NT2/D1 (cell line): ENCODE results near the gene OR6K6.

Experiments
- SUZ12 ChIP-seq: IDR thresholded peaks from 2 replicates; pipeline ENCODE4 v1.6.1; 2011; ENCODE audit not compliant: insufficient read length, insufficient read depth; ENCODE audit errors: extremely low read depth
- YY1 ChIP-seq: IDR thresholded peaks from 2 replicates; pipeline ENCODE4 v1.6.1; 2011; ENCODE audit not compliant: insufficient read length, insufficient read depth
- ZNF274 ChIP-seq: IDR thresholded peaks from 2 replicates; pipeline ENCODE4 v1.6.1; 2011; ENCODE audit warnings: mild to moderate bottlenecking, low read depth, low read length

DNA sequence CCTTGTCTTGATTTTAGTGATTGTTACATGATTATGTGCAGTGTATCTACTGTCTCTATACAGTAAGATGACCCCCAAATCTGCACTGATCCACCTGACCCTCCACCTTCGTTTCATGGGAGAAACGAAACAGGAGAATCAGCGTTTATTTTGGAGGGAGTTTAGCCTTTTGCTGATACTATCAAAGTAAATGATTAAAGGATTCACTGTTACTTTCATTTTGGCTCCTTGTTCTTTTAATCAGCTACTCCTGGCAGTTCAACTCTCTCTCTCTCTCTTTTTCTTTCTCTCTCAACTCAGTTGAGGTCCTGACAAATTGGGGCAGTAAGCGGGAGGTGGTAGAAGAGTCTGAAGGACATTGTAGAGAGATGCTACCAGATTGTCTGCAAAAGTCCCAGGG lies 24.1 kb upstream of the OR6K6 start:
- TF ChIP-seq YY1 (no peak), SUZ12 (no peak), ZNF274 (no peak)
